H1 (cell line): ENCODE results near the gene CTDP1. TPM values are rescaled to one million over a fixed set of nuclear protein-coding genes. Genes with fewer than 3 reads are reported as not detected.

Source experiments
- CTCF ChIA-PET: fragments of 300-600 bp; sonication (Branson Sonifier 250); formaldehyde crosslinking; loops from one replicate; lab custom pipeline; 2021; ENCODE audit not compliant: partially characterized antibody; lab: Charles Lee
- POLR2A ChIA-PET: fragments of 300-600 bp; sonication (Branson Sonifier 250); formaldehyde crosslinking; loops from one replicate; lab custom pipeline; 2021; ENCODE audit warnings: inconsistent platforms; ENCODE audit not compliant: partially characterized antibody; lab: Charles Lee
- DNase-seq, 2 experiments: peaks; one replicate each; pipeline versions ENCODE4 v3.0.0 to v3.0.0-alpha.2; 2010 to 2022; ENCODE audit warnings: low spot score in 2 of 2, low read depth in 1 of 2, mixed read lengths in 1 of 2
- FAIRE-seq: peaks from 2 replicates; lab custom pipeline; 2011; peaks lifted over from hg19 to GRCh38; lab: Jason Lieb, UNC
- H2AFZ ChIP-seq: 2 replicates; pipeline ENCODE4 v1.8.1; 2012; ENCODE audit warnings: low read length, inconsistent platforms
- H2AK5ac ChIP-seq: 2 replicates; pipeline ENCODE4 v1.6.1; 2013; ENCODE audit warnings: low read depth, low read length
- H2BK120ac ChIP-seq: replicated peaks from 2 replicates; pipeline ENCODE3; 2013; ENCODE audit warnings: low read depth, low read length, inconsistent platforms
- H2BK12ac ChIP-seq: 2 replicates; pipeline ENCODE4 v1.6.1; 2013; ENCODE audit warnings: low read depth, low read length
- H2BK15ac ChIP-seq: 2 replicates; pipeline ENCODE4 v1.6.1; 2013; ENCODE audit warnings: low read length
- H2BK20ac ChIP-seq: 2 replicates; pipeline ENCODE4 v1.6.1; 2013; ENCODE audit warnings: low read length
- H2BK5ac ChIP-seq: 2 replicates; pipeline ENCODE4 v1.6.1; 2013; ENCODE audit warnings: low read depth, low read length
- H3K14ac ChIP-seq: 2 replicates; pipeline ENCODE4 v1.6.1; 2013; ENCODE audit warnings: inconsistent platforms; ENCODE audit not compliant: insufficient read length
- H3K18ac ChIP-seq: 2 replicates; pipeline ENCODE4 v1.6.1; 2013; ENCODE audit warnings: low read length; ENCODE audit errors: extremely low read depth
- H3K23ac ChIP-seq: 2 replicates; pipeline ENCODE4 v1.6.1; 2013; ENCODE audit warnings: inconsistent platforms; ENCODE audit not compliant: insufficient read length
- H3K23me2 ChIP-seq: 2 replicates; pipeline ENCODE4 v1.6.1; 2013; ENCODE audit warnings: low read depth, low read length
- H3K27ac ChIP-seq: 2 replicates; pipeline ENCODE4 v1.6.1; 2011; ENCODE audit warnings: low read depth, low read length, inconsistent platforms
- H3K27me3 ChIP-seq, 4 experiments: replicated peaks in 1 of 4; 1 replicate in 1 of 4; 2 replicates in 3 of 4; pipeline versions ENCODE4 v1.6.1 to v1.8.1; 2011 to 2013; ENCODE audit warnings: low read length in 3 of 4, mild to moderate bottlenecking in 3 of 4, inconsistent platforms in 2 of 4, mixed read lengths in 2 of 4, moderate library complexity in 1 of 4; ENCODE audit not compliant: control insufficient read depth in 3 of 4, insufficient read depth in 3 of 4; ENCODE audit errors: extremely low read depth in 1 of 4
- H3K36me3 ChIP-seq, 4 experiments: 2 replicates each; pipeline versions ENCODE4 v1.6.1 to v1.8.1; 2011 to 2013; ENCODE audit warnings: mild to moderate bottlenecking in 4 of 4, low read length in 3 of 4, moderate library complexity in 2 of 4, control low read depth in 1 of 4, inconsistent platforms in 1 of 4; ENCODE audit not compliant: insufficient read depth in 4 of 4, control insufficient read depth in 2 of 4
- H3K4ac ChIP-seq: replicated peaks from 2 replicates; pipeline ENCODE3; 2013; ENCODE audit warnings: low read length, low read depth, mixed read lengths, inconsistent platforms; ENCODE audit not compliant: insufficient read length
- H3K4me1 ChIP-seq, 4 experiments: replicated peaks in 1 of 4; 1 replicate in 1 of 4; 2 replicates in 3 of 4; pipeline versions ENCODE4 v1.6.1 to v1.8.1; 2011 to 2013; ENCODE audit warnings: low read length in 3 of 4, inconsistent platforms in 2 of 4, mixed read lengths in 1 of 4; ENCODE audit not compliant: insufficient read depth in 4 of 4, control insufficient read depth in 3 of 4
- H3K4me2 ChIP-seq, 2 experiments: 2 replicates each; pipeline versions ENCODE4 v1.6.1 to v1.8.1; 2011 to 2013; ENCODE audit warnings: low read depth in 2 of 2, low read length in 2 of 2, control low read depth in 1 of 2, inconsistent platforms in 1 of 2, mild to moderate bottlenecking in 1 of 2; ENCODE audit not compliant: insufficient read depth in 1 of 2
- H3K4me3 ChIP-seq, 4 experiments: fragments of 200-600, 300-600 bp in 1 of 4; sonication (generic), shearing (Covaris generic), sonication (Bioruptor Twin) in 1 of 4; 2 replicates each; pipeline versions ENCODE4 v1.5.1 to v1.8.1; 2011 to 2016; ENCODE audit warnings: low read length in 4 of 4, low read depth in 3 of 4, control low read depth in 2 of 4, inconsistent platforms in 2 of 4, mild to moderate bottlenecking in 2 of 4, mixed read lengths in 1 of 4, moderate library complexity in 1 of 4; ENCODE audit not compliant: insufficient read depth in 2 of 4; ENCODE audit errors: extremely low read depth in 1 of 4
- H3K56ac ChIP-seq: replicated peaks from 2 replicates; pipeline ENCODE3; 2013; ENCODE audit warnings: low read depth, mild to moderate bottlenecking, mixed read lengths, low read length, inconsistent platforms; ENCODE audit not compliant: insufficient read length
- H3K79me1 ChIP-seq: 2 replicates; pipeline ENCODE4 v1.6.1; 2013; ENCODE audit warnings: low read depth, low read length, control low read depth
- H3K79me2 ChIP-seq, 2 experiments: 2 replicates each; pipeline versions ENCODE4 v1.6.1 to v1.8.1; 2012 to 2013; ENCODE audit warnings: low read length in 2 of 2, mild to moderate bottlenecking in 2 of 2, inconsistent platforms in 1 of 2; ENCODE audit not compliant: insufficient read depth in 2 of 2, control insufficient read depth in 1 of 2
- H3K9ac ChIP-seq, 4 experiments: replicated peaks in 1 of 4; 1 replicate in 1 of 4; 2 replicates in 3 of 4; pipeline versions ENCODE4 v1.6.1 to v1.8.1; 2011 to 2013; ENCODE audit warnings: low read depth in 3 of 4, low read length in 3 of 4, control low read depth in 2 of 4, mild to moderate bottlenecking in 2 of 4, moderate library complexity in 2 of 4, inconsistent platforms in 1 of 4; ENCODE audit errors: extremely low read depth in 1 of 4
- H3K9me3 ChIP-seq, 2 experiments: 2 replicates each; pipeline versions ENCODE4 v1.6.1 to v1.8.1; 2012 to 2013; ENCODE audit warnings: mild to moderate bottlenecking in 2 of 2, moderate library complexity in 2 of 2, control low read depth in 1 of 2, inconsistent platforms in 1 of 2, low read depth in 1 of 2, low read length in 1 of 2, mixed read lengths in 1 of 2; ENCODE audit not compliant: insufficient read depth in 2 of 2
- H4K20me1 ChIP-seq, 2 experiments: replicated peaks in 1 of 2; 2 replicates each; pipeline versions ENCODE3 to v1.8.1; 2011 to 2013; ENCODE audit warnings: inconsistent platforms in 2 of 2, low read length in 2 of 2, mild to moderate bottlenecking in 1 of 2; ENCODE audit not compliant: insufficient read depth in 2 of 2, control insufficient read depth in 1 of 2
- H4K5ac ChIP-seq: 2 replicates; pipeline ENCODE4 v1.6.1; 2013; ENCODE audit warnings: low read length, low read depth, mixed read lengths, inconsistent platforms; ENCODE audit not compliant: insufficient read length
- H4K8ac ChIP-seq: 2 replicates; pipeline ENCODE4 v1.8.0; 2013; ENCODE audit warnings: mild to moderate bottlenecking, moderate library complexity, low read length, inconsistent platforms; ENCODE audit not compliant: insufficient read depth; ENCODE audit errors: extremely low read depth
- H4K91ac ChIP-seq: replicated peaks from 2 replicates; pipeline ENCODE3; 2013; ENCODE audit warnings: low read length, mixed read lengths, inconsistent platforms; ENCODE audit not compliant: insufficient read length
- CBX5 ChIP-seq: fragments of 300-800, 300-1000 bp; sonication (generic); IDR thresholded peaks from 2 replicates; pipeline ENCODE4 v1.7.1; 2016; ENCODE audit warnings: antibody characterized with exemption, low read length, low read depth
- FOSL1 ChIP-seq: IDR thresholded peaks from 2 replicates; pipeline ENCODE4 v1.6.1; 2011; ENCODE audit warnings: mild to moderate bottlenecking, low read depth, low read length, moderate library complexity; ENCODE audit not compliant: insufficient read depth
- GABPA ChIP-seq: IDR thresholded peaks from 2 replicates; pipeline ENCODE4 v1.6.1; 2011; ENCODE audit warnings: mild to moderate bottlenecking, low read length, moderate library complexity, borderline replicate concordance; ENCODE audit not compliant: insufficient read depth
- HDAC2 ChIP-seq, 2 experiments: fragments of 300-600 bp in 1 of 2; sonication (generic) in 1 of 2; IDR thresholded peaks; 2 replicates each; pipeline ENCODE4 v1.6.1; 2011 to 2012; ENCODE audit warnings: low read depth in 2 of 2, low read length in 2 of 2, mild to moderate bottlenecking in 2 of 2, moderate library complexity in 2 of 2, borderline replicate concordance in 1 of 2, inconsistent platforms in 1 of 2
- POU5F1 ChIP-seq: IDR thresholded peaks from 2 replicates; pipeline ENCODE4 v1.6.1; 2011; ENCODE audit warnings: low read depth, mild to moderate bottlenecking, low read length, moderate library complexity
- SP1 ChIP-seq: IDR thresholded peaks from 2 replicates; pipeline ENCODE4 v1.6.1; 2011; ENCODE audit warnings: low read depth, low read length
- TEAD4 ChIP-seq: IDR thresholded peaks from 2 replicates; pipeline ENCODE4 v1.6.1; 2012; ENCODE audit warnings: low read depth, low read length, inconsistent platforms, mixed read lengths
- WGBS, 2 experiments: shearing (Covaris generic) in 1 of 2; methylation state at CpG; one replicate each; pipeline versions ENCODE4 v1.1.6 to v1.1.7; 2013 to 2015; ENCODE audit warnings: low lambda C conversion rate in 2 of 2, mixed read lengths in 2 of 2, inconsistent platforms in 1 of 2, low coverage in 1 of 2, missing lambda C conversion rate in 1 of 2; ENCODE audit not compliant: insufficient replicate concordance in 2 of 2, insufficient coverage in 1 of 2, insufficient read length in 1 of 2; ENCODE audit errors: extremely low coverage in 1 of 2, missing lambda C conversion rate in 1 of 2; 5-methylcytosine and 5-hydroxymethylcytosine counted together
- polyA plus RNA-seq, 7 experiments: library from polyadenylated mRNA; depleted of rRNA in 3 of 7; stranded (reverse) in 5 of 7; unstranded in 2 of 7; fragments of >200 nt in 5 of 7; fragments of 200-250 nt in 2 of 7; gene quantifications; 1 replicate in 5 of 7; 2 replicates in 1 of 7; 4 replicates in 1 of 7; pipeline versions ENCODE4 v1.2.1 to v1.2.3, GENCODE V29; 2011 to 2013; ENCODE audit warnings: missing spikeins in 2 of 7, mixed read lengths in 2 of 7
- total RNA-seq: library from RNA; stranded (reverse); fragmentation: NEBNext Ultra II Directional; extraction: Animal tissue kit (Norgen Biotek cat#: 25700); gene quantifications from 2 replicates; pipeline ENCODE4 v1.2.1, GENCODE V29; 2021

CTDP1 gene
- total and polyA plus RNA-seq, 2 of the 8 experiments (the other 6 are each of a cell fraction or from before 2014, with no cell fraction given) = 16.6 to 37.0 TPM

GRCh38 chr18:79724299-79725080 is 44.9 kb downstream of the CTDP1 start:
- Histone ChIP-seq H3K18ac (no peak overlapping the region), H3K23ac (no peak overlapping the region), H3K4ac (no peak overlapping the region), H3K4me2 (no peak overlapping the region), H2BK20ac (no peak overlapping the region), H2BK12ac (no peak overlapping the region), H3K4me3 (no peak overlapping the region), H2BK15ac (no peak overlapping the region), H4K91ac (no peak overlapping the region), H3K79me2 (peaks cover 0 to 16% of the 10 kb centered on the region in 2 experiments; a peak in 3 of 4 replicates), H4K20me1 (peaks cover 7 to 12% of the 10 kb centered on the region in 2 experiments), H3K79me1 (peaks cover 2% of the 10 kb centered on the region), H3K9me3 (no peaks in the 10 kb centered on the region), H4K8ac (no peak overlapping the region), H2AFZ (no peak overlapping the region), H3K27ac (no peak overlapping the region), H3K36me3 (peaks cover 5 to 22% (median 13%) of the 10 kb centered on the region in 4 experiments; a peak in 7 of 8 replicates), H3K14ac (no peak overlapping the region), H2AK5ac (no peak overlapping the region), H3K56ac (no peak overlapping the region), H3K23me2 (no peaks in the 10 kb centered on the region), H2BK5ac (no peak overlapping the region), H3K9ac (no peak overlapping the region), H4K5ac (no peak overlapping the region), H2BK120ac (no peak overlapping the region), H3K27me3 (no peaks in the 10 kb centered on the region), H3K4me1 (no peaks in the 10 kb centered on the region)
- WGBS, 2 experiments = 92% methylated on average over 15 of the region's 15 CpGs; no CpG with 5 or more reads in 1 of the 2 experiments
- ChIA-PET POLR2A (no interaction called here), CTCF (no interaction called here)
- DNase-seq = no peak
- TF ChIP-seq TEAD4 (no peak), SP1 (no peak), POU5F1 (no peak), FOSL1 (no peak), HDAC2 (IDR thresholded peaks at IDR 0.05; ENCODE audit: borderline replicate concordance in 1 of 2, low read depth in 2 of 2, low read length in 2 of 2) (no peak), CBX5 (no peak), GABPA (no peak)
- FAIRE-seq = no peak
